ENCODE measurements around the gene HYKK. TPM values are rescaled to one million over a fixed set of nuclear protein-coding genes. Genes with fewer than 3 reads are reported as not detected.
"Not testable (repeated sequence)": the region's sequence is repeated elsewhere in the genome, so short reads cannot be mapped to it uniquely, and the experiment has no call there.

The HYKK gene
- total and polyA plus RNA-seq, 10 donors = 1.1 to 4.7 (median 2.0) TPM

GRCh38 chr15:78551902-78552301 is 44.5 kb downstream of the HYKK start:
- no peak for DNase-seq
- no peaks in the 10 kb centered on the region for H3K4me1 ChIP-seq
- 83 to 95% (median 89%) methylated on average over 5 of the region's 5 CpGs for WGBS, 5 donors
- no peaks in the 10 kb centered on the region for H3K27me3 ChIP-seq (replicated peaks in 1 of 7)
- no peak for TF ChIP-seq POLR2AphosphoS5 (IDR thresholded peaks at IDR 0.05)
- TF ChIP-seq CTCF (IDR thresholded peaks at IDR 0.05 in 8 of 11, conservative IDR thresholded peaks at IDR 0.05 in 3 of 11) = no peak
- TF ChIP-seq POLR2A (IDR thresholded peaks at IDR 0.05) = no peak
- peaks cover 0 to 48% (median 44%) of the 10 kb centered on the region in 6 donors for H3K36me3 ChIP-seq
- H3K9me3 ChIP-seq = no peaks in the 10 kb centered on the region
- intact Hi-C loops (cut with DNase I; ENCODE audit: low total_unique reads) = no loop called here
- no peak overlapping the region for H3K27ac ChIP-seq
- no peak overlapping the region for H3K4me3 ChIP-seq

- no peaks in the 10 kb centered on the region for H3K27me3 ChIP-seq (replicated peaks in 1 of 7)
- no peak overlapping the region for H3K27ac ChIP-seq
- DNase-seq = no peak
- intact Hi-C loops (cut with DNase I; ENCODE audit: low total_unique reads) = no loop called here
- WGBS, 5 donors = 80 to 96% (median 82%) methylated on average over 5 of the region's 5 CpGs
- no peaks in the 10 kb centered on the region for H3K9me3 ChIP-seq
- H3K4me1 ChIP-seq = no peaks in the 10 kb centered on the region
- H3K4me3 ChIP-seq = no peak overlapping the region
- H3K36me3 ChIP-seq = peaks cover 0 to 41% (median 37%) of the 10 kb centered on the region in 6 donors
- TF ChIP-seq CTCF (IDR thresholded peaks at IDR 0.05 in 8 of 11, conservative IDR thresholded peaks at IDR 0.05 in 3 of 11) (no peak), POLR2AphosphoS5 (IDR thresholded peaks at IDR 0.05) (no peak)
Measured at GRCh38 chr15:78552597-78552996, 45.2 kb downstream of the HYKK start.

GRCh38 chr15:78560201-78560600 is 52.8 kb downstream of the HYKK start:
- DNase-seq; H3K4me3 ChIP-seq; H3K4me1 ChIP-seq; intact Hi-C loops (cut with DNase I; ENCODE audit: low total_unique reads); H3K36me3 ChIP-seq; H3K27me3 ChIP-seq (replicated peaks in 1 of 7); H3K9me3 ChIP-seq; H3K27ac ChIP-seq: not testable (repeated sequence)
- WGBS, 5 donors = 93 to 99% (median 98%) methylated on average over 10 of the region's 10 CpGs

- Histone ChIP-seq H3K4me3 (no peak overlapping the region), H3K4me1 (peaks cover 8 to 20% (median 16%) of the 10 kb centered on the region in 6 donors), H3K27me3 (replicated peaks in 1 of 7) (peaks cover 0 to 15% (median 5%) of the 10 kb centered on the region in 7 donors), H3K9me3 (no peaks in the 10 kb centered on the region), H3K36me3 (no peaks in the 10 kb centered on the region), H3K27ac (no peak overlapping the region)
- TF ChIP-seq CTCF (IDR thresholded peaks at IDR 0.05 in 8 of 11, conservative IDR thresholded peaks at IDR 0.05 in 3 of 11) = no peak
- no peak for TF ChIP-seq POLR2A (IDR thresholded peaks at IDR 0.05)
- no peak for TF ChIP-seq POLR2AphosphoS5 (IDR thresholded peaks at IDR 0.05)
- intact Hi-C loops (cut with DNase I; ENCODE audit: low total_unique reads) = no loop called here
- DNase-seq = no peak
- WGBS, 5 donors = 80 to 91% (median 86%) methylated on average over 5 of the region's 5 CpGs
Measured at GRCh38 chr15:78561490-78561889, 54.1 kb downstream of the HYKK start.

- intact Hi-C loops (cut with DNase I; ENCODE audit: low total_unique reads) = no loop called here
- Histone ChIP-seq H3K4me1 (peaks cover 8 to 23% (median 17%) of the 10 kb centered on the region in 6 donors), H3K4me3 (no peak overlapping the region), H3K27me3 (replicated peaks in 1 of 7) (peaks cover 0 to 25% (median 8%) of the 10 kb centered on the region in 7 donors), H3K9me3 (no peaks in the 10 kb centered on the region), H3K36me3 (no peaks in the 10 kb centered on the region), H3K27ac (no peak overlapping the region)
- DNase-seq = no peak
- TF ChIP-seq POLR2A (IDR thresholded peaks at IDR 0.05) (no peak), POLR2AphosphoS5 (IDR thresholded peaks at IDR 0.05) (no peak), CTCF (IDR thresholded peaks at IDR 0.05 in 8 of 11, conservative IDR thresholded peaks at IDR 0.05 in 3 of 11) (no peak)
- 90 to 98% (median 92%) methylated on average over 2 of the region's 2 CpGs for WGBS, 5 donors
Measured at GRCh38 chr15:78563092-78563491, 55.7 kb downstream of the HYKK start.
